ENCODE measurements around the gene POMT2. TPM values are rescaled to one million over a fixed set of nuclear protein-coding genes. Genes with fewer than 3 reads are reported as not detected.
"Not testable (repeated sequence)": the region's sequence is repeated elsewhere in the genome, so short reads cannot be mapped to it uniquely, and the experiment has no call there.

Gene POMT2
- 18.2 TPM for polyA plus RNA-seq (2013, experiment 1 of 2; ENCODE audit: insufficient read length)
- 20.0 TPM for polyA plus RNA-seq (2013, experiment 2 of 2; ENCODE audit: insufficient read length)

GRCh38 chr14:77320238-77320935, at the start of gene POMT2:
POMT2 (minus strand) TSS chr14:77320883; CDS start chr14:77320681, 202 bp downstream.
- DNase-seq = peak; percentile 88

GRCh38 chr14:77369285-77369684, 48.6 kb upstream of the POMT2 start:
- no peak for DNase-seq

- no peak for DNase-seq
Measured at GRCh38 chr14:77364146-77364545, 43.5 kb upstream of the POMT2 start.

GRCh38 chr14:77359626-77360025, 38.9 kb upstream of the POMT2 start:
- no peak for DNase-seq

- DNase-seq = no peak
Measured at GRCh38 chr14:77356899-77357298, 36.2 kb upstream of the POMT2 start.

- DNase-seq = no peak
Measured at GRCh38 chr14:77355811-77356210, 35.1 kb upstream of the POMT2 start.

GRCh38 chr14:77353469-77354141, 32.9 kb upstream of the POMT2 start:
- no peak for DNase-seq

- DNase-seq = no peak
Measured at GRCh38 chr14:77347751-77348150, 27.1 kb upstream of the POMT2 start.

- no peak for DNase-seq
Measured at GRCh38 chr14:77346495-77346894, 25.8 kb upstream of the POMT2 start.

GRCh38 chr14:77344377-77344996, 23.8 kb upstream of the POMT2 start:
- no peak for DNase-seq

- DNase-seq = no peak
Measured at GRCh38 chr14:77343662-77344061, 23.0 kb upstream of the POMT2 start.

GRCh38 chr14:77342726-77343397, 22.2 kb upstream of the POMT2 start:
- no peak for DNase-seq

- DNase-seq = no peak
Measured at GRCh38 chr14:77340389-77340788, 19.7 kb upstream of the POMT2 start.

GRCh38 chr14:77339407-77339806, 18.7 kb upstream of the POMT2 start:
- peak; percentile 48 for DNase-seq

GRCh38 chr14:77338302-77338701, 17.6 kb upstream of the POMT2 start:
- no peak for DNase-seq

GRCh38 chr14:77337880-77338279, 17.2 kb upstream of the POMT2 start:
- DNase-seq = no peak

GRCh38 chr14:77337255-77337654, 16.6 kb upstream of the POMT2 start:
- not testable (repeated sequence) for DNase-seq

GRCh38 chr14:77335576-77335975, 14.9 kb upstream of the POMT2 start:
- no peak for DNase-seq

- DNase-seq = no peak
Measured at GRCh38 chr14:77329872-77330271, 9.2 kb upstream of the POMT2 start.

- DNase-seq = no peak
Measured at GRCh38 chr14:77327111-77327510, 6.4 kb upstream of the POMT2 start.

GRCh38 chr14:77325746-77326094, 5.0 kb upstream of the POMT2 start:
- DNase-seq = no peak

GRCh38 chr14:77324816-77325745, 4.4 kb upstream of the POMT2 start:
- no peak for DNase-seq
